HL-60 (cell line): ENCODE measurements around the gene GM2A.

Experiments
- CTCF ChIP-seq: IDR thresholded peaks from one replicate; pipeline ENCODE4 v1.5.1; 2011; ENCODE audit warnings: low read length, control low read depth, inconsistent platforms; ENCODE audit not compliant: insufficient read depth
- GABPA ChIP-seq: IDR thresholded peaks from 2 replicates; pipeline ENCODE4 v1.6.1; 2012; ENCODE audit warnings: low read depth
- POLR2AphosphoS5 ChIP-seq: IDR thresholded peaks from 2 replicates; pipeline ENCODE4 v1.6.1; 2012; ENCODE audit warnings: low read depth
- REST ChIP-seq: IDR thresholded peaks from 2 replicates; pipeline ENCODE4 v1.6.1; 2012; ENCODE audit warnings: low read depth; ENCODE audit not compliant: insufficient replicate concordance
- SPI1 ChIP-seq: IDR thresholded peaks from 2 replicates; pipeline ENCODE4 v1.6.1; 2012; ENCODE audit warnings: low read depth, mild to moderate bottlenecking, borderline replicate concordance

GRCh38 chr5:151224372-151224771 is 28.6 kb upstream of the GM2A start:
- TF ChIP-seq CTCF (no peak), POLR2AphosphoS5 (no peak), SPI1 (peak; percentile 92), REST (no peak), GABPA (no peak)
